ENCODE data around the gene RRP12.

DNA sequence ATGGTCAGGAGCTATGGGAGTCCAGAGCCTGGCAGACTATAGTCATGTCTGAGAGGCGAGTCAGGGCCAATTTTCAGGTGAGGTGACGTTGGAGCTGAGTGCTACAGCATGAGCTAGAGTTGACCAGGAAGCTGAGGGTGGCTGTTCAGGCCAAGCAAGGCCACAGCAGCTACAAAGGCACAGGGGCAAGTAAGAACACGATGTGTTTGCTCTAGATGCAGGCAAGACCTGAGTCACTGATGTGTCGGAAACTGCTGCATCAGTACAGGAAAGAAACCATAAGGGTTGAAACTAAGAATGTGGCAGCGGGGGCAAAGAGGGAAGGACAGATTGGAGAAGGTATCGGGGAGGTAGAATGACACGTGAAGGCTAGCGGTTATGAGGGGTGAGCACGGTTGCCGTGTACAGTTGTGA, 11.8 kb upstream of the RRP12 start:
- TF ChIP-seq CTCF (conservative IDR thresholded peaks at IDR 0.05; ENCODE audit: low read length) (no peak), EZH2phosphoT487 (IDR thresholded peaks at IDR 0.05; ENCODE audit: borderline replicate concordance) (no peak)
